ENCODE data around the gene MTA2.
"Not testable (repeated sequence)": the region's sequence is repeated elsewhere in the genome, so short reads cannot be mapped to it uniquely, and the experiment has no call there.

The MTA2 gene

DNA sequence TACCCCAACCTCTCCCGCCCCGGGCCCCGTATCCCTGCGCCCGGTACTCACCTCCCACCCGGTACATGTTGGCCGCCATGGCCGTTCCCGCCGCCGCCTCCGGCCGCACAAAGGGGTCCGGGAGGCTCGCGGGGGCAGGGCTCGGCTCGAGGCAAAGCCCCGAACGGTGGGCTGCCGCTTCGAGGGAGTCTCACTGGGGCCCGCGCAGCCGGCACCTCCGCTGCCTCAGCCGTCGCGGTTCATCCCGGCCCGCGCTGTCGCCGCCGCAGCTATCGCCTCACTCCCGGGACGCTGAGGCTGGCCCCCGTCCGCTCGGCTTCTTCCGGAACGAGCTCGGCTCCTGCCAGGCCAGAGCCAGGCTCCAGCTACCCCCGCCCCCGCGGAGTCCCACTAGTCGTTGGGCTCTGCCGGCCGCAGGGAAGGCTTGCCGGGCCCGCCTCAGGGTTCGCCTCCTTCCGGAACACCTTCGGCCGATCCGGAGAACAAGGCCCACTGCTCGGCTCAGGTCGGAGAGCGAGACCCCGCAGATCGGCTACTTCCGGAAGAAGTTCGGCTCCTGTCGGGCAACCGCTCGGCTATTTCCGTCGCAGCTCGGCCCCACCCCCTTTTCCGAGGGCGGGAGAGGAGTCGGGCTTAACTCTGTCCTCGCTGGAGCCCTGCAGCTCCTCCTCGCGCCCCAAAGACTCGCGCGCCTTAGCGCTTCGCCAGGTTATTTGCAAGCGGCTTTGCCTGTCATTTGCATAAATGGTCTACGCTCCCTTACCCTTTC is at the start of gene MTA2:
Gene MTA2, minus strand, starts transcription at position 494 of the 769 bp plus-strand sequence. Its CDS starts 415 bp downstream, at position 79.
- in situ Hi-C loops (cut with HindIII; ENCODE audit: low sequenced_read_pairs) = no loop called here

DNA sequence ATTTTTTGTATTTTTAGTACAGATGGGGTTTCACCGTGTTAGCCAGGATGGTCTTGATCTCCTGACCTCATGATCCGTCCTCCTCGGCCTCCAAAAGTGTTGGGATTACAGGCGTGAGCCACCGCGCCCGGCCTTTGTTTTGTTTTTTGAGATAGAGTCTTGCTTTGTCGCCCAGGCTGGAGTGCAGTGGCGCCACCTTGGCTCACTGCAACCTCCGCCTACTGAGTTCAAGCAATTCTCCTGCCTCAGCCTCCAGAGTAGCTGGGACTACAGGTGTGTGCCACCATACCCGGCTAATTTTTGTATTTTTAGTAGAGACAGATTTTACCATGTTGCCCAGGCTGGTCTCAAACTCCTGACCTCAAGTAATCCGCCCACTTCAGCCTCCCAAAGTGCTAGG is 48.6 kb upstream of the MTA2 start:
- in situ Hi-C loops (cut with HindIII; ENCODE audit: low sequenced_read_pairs) = not testable (repeated sequence)

DNA sequence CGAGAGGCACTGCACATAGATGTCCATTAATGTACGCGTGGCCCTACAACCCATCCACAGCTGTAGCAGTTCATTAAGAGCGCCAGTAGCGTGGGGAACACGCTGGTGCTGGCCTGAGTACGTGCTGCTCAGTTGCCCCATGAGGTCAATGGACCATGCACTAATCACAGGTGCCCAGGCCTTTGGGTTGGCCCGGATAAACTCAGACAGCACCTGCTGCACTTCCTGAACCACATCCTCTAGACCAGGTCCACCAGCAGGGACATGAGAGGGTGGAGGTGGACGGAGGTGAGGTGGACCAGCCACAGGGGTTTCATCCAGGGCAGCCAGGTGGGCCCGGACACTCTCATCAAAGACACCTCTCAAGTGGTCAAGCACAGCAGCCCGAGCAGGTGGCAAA is 47.8 kb upstream of the MTA2 start:
- in situ Hi-C loops (cut with HindIII; ENCODE audit: low sequenced_read_pairs) = no loop called here

DNA sequence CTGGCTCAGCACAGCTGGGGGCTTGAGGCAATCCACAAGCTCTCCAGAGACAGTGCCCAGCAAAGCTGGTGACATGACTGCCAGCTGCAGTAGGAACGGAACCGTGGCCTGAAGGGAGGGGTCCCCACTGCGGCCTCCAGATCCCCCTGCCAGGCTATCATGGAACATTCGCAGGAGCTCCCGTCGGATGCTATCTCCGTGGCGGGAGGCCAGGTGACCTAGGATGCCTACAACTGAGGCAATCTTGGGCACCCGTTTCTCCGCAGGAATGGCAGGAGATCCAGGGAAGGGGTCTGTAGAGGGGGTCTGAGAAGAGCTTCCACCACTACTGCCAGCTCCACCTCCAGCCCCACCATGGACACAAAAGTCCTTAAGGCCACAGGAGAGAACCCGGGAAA is 47.3 kb upstream of the MTA2 start:
- in situ Hi-C loops (cut with HindIII; ENCODE audit: low sequenced_read_pairs) = no loop called here

DNA sequence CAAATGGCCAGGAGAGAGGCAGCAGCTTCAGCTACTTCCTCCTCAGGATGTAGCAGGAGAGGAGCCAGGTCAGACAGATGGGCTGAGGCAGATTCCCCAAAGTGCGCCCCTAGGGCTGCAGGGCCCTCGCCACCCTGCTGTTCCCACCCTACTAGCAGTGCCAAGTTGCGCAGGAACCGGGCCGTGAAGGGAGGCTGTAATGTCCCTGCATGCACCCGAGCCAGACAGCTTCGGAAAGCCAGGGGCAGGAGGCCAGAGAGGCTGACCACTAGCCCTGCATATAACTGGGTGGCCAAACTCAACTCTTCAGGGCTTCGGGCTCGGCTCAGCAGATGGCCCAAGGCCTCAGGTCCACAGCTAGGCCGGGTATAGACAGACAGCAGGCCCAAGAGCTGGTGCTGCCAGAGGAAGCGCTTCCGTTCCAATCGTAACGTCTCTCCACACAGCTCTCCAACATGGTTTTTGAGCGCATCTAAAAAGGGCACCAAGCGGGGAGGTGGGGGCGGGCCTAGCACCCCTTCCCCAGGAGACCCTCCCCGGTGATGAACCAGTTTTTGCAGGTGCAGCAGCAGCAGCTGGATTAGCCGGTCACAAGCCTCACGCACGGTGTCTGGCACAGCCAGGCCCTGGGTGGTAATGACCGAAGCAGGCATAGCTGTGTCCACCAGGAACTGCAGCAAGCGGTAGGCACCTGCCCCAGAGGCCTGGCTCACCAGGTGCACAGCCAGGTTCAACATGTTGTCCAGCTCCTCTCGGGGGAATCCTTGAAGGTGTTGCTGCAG is 46.7 kb upstream of the MTA2 start:
- in situ Hi-C loops (cut with HindIII; ENCODE audit: low sequenced_read_pairs) = no loop called here

DNA sequence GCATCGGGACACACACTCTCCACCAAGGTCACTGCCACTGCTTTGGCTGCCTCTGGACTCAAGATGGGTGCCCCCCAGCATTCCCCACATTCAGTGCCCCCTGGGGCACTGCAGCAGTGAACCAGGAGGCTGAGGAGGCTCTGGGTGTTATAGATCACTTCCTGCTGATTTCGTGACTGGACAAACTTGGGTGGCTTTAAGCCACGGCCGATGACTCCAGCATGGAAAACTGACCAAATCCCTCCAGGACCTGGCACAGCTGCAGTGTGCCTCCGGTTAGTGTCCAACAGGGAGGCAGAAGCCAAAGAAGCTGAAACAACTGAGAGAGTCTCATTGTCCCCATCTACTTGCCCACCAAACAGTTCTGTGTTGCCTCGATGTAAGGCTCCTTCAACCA is 45.9 kb upstream of the MTA2 start:
- in situ Hi-C loops (cut with HindIII; ENCODE audit: low sequenced_read_pairs) = no loop called here

DNA sequence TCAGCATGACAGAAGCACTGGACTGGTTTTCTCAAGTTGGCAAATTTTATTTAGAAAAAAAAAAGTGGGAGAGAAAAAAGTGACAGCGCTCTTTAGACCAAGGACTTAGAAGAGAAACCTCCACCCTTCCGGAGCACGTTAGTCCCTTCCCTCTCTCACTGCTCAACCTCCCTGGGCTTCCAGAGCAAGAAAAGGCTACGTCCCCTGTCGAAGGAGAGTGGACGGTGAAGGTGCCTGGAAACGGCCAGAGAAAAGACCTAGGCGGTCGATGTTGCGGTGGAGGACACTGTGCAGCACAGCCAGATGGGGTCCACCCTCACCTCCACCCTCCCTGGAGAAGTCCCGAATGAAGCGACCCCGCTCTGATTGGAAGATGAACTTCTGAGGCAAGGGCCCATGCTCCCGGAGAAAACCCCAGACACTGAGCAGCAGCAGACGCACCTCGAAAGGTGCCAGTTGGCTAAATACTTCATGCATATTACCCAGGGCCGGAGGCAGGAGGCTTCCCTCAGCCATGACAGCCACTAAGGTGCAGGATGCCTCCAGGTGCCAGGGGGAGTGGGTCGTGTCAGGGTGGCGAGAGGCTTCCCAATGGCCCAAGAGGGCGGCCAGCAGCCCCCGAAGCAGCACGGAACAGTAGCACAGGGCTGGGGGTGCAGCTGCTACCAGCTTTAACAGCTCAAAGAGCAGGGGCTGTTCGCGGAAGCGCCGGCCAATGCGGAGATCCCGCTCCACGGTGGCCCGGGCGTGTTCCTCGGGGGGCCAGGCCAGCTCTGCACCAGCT is 45.4 kb upstream of the MTA2 start:
- in situ Hi-C loops (cut with HindIII; ENCODE audit: low sequenced_read_pairs) = no loop called here

DNA sequence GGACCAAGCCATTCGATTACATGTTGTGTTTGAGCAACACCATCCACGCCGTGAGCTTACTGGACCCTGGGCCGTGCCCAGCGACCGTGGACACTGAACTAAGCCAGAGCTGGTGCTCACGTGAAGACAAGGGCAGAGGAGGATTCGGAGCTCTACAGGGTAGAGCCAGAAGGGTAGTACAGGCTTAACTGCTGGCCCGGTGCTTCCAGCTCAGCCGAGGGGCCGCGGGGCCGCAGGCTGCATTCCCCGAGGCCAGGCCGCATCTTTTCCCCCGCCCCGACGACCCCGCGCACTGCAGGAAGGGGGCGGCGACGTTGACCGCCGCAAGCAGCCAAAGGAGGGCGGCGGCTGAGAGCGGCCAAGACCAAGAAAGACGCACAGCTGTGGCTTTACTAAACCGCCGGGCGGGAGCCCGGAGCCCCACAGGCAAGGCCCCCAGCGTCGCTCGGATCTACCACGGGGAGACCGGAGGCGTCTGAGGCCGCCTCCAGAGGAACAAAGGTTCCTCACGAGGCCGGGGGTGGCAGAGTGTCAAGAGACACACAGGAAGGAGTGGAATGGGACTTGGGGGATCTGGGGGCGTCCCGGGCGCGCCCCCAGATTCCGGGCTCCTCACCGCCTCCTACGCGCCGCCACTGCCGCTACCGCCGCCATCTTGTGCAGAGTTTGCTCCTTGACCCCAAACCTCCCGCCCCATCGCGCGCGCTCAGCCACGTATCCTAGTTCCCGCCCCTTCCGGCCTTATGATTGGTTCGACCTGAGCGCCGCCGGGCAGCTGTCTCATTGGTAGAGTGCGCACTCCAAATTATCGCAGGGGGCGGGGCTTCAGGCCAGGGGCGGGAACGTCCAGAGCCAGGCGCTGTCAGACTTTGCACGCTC is 44.5 kb upstream of the MTA2 start, which contains the start of gene GANAB:
Gene GANAB, minus strand, starts transcription at position 668 of the 879 bp plus-strand sequence. Its CDS starts 14 bp downstream, at position 654.
- in situ Hi-C loops (cut with HindIII; ENCODE audit: low sequenced_read_pairs) = no loop called here

DNA sequence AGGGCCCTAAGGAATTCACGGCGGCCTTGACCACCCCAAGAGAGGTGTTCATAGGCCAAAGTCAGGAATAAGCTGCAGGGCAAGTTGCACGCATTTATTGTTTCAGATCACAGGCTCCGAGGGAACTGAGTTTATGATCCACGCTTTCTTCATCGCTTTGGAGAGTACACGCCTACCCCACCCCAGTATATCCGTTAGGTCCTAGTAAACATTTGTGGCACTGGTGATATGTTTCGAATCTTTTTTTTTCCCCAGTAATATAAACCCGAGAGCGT is 43.9 kb upstream of the MTA2 start:
- in situ Hi-C loops (cut with HindIII; ENCODE audit: low sequenced_read_pairs) = no loop called here

DNA sequence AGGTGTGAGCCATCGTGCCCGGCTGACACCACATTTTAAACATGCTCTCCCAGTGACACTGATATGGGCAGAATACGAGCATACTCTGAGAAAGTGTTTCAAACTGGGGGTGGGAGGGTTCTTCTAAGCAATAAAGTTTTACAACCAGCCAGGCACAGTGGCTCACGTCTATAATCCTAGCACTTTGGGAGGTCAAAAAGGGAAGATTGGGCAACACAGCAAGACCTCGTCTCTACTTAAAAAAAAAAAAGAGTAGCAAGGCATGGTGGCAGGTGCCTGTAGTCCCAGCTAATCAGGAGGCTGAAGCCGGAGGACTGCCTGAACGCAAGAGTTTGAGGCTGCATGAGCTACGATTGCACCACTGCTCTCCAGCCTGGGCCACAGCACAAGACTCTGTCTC is 42.6 kb upstream of the MTA2 start:
- in situ Hi-C loops (cut with HindIII; ENCODE audit: low sequenced_read_pairs) = no loop called here

DNA sequence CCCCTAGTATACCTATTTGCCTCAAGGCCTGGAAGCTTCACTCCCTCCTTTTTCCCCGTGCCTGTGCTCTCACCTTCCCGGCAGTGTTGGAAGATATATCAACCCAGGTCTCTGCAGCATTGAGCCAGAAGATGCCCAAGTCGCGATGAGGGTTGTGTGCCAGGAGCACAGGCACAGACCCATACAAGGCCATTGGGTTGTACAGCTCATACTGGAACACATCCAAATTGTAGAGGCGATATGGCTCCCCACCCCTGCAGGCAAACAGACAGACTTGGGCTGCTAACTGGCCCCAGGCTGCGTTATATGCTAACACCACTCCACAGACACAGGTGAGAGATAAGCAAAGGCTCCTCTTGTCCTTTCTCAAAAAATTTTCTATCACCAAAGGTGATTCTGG is 30.8 kb upstream of the MTA2 start:
- in situ Hi-C loops (cut with HindIII; ENCODE audit: low sequenced_read_pairs) = loop anchor here (10.0 kb wide), 3 partner anchors 48 to 208 kb away; no protein-coding TSS in a partner anchor

DNA sequence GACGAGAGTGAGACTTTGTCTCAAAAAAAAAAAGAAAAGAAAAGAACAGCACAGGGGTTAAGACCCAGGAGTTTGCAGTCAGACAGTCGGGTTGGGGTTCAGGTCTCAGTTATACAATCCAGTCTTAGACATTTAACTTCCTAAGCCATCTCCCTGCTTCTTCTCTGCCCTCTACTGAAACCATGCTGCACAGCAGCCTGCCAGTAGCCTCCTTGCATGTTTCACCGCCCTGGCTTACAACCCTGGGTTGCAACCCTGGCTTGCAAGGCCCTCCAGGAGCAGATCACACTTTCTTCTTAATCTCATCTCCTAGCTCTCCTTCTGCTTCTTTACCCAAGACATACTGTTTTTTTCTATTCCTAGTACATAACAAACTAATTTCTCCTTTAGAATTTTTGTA is 26.0 kb upstream of the MTA2 start:
- in situ Hi-C loops (cut with HindIII; ENCODE audit: low sequenced_read_pairs) = no loop called here

DNA sequence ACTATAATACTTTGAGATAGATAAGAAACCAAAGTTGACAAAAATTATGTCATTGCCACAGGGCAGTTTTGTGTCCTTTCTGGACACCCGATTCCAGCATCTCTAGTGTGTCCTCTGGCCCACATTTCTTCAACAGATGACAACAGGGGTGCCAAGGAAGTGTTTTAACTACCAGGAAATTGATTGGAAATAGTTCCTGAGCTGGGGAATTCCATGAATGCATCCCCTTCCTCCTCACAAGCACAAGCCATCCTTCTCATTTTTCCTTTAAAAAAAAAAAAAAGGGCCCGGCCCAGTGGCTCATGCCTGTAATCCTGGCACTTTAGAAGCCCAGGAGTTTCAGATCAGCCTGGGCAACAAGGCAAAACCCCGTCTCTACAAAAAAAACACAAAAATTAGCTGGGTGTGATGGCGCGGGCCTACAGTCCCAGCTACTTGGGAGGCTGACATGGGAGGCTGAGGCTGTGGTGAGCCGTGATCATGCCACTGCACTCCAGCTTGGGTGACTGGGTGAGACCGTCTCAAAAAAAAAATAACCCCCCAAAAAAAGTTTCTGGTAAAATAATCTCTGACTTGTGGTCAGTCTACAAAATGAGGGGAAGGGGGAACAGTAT is 20.9 kb upstream of the MTA2 start:
- in situ Hi-C loops (cut with HindIII; ENCODE audit: low sequenced_read_pairs) = no loop called here

DNA sequence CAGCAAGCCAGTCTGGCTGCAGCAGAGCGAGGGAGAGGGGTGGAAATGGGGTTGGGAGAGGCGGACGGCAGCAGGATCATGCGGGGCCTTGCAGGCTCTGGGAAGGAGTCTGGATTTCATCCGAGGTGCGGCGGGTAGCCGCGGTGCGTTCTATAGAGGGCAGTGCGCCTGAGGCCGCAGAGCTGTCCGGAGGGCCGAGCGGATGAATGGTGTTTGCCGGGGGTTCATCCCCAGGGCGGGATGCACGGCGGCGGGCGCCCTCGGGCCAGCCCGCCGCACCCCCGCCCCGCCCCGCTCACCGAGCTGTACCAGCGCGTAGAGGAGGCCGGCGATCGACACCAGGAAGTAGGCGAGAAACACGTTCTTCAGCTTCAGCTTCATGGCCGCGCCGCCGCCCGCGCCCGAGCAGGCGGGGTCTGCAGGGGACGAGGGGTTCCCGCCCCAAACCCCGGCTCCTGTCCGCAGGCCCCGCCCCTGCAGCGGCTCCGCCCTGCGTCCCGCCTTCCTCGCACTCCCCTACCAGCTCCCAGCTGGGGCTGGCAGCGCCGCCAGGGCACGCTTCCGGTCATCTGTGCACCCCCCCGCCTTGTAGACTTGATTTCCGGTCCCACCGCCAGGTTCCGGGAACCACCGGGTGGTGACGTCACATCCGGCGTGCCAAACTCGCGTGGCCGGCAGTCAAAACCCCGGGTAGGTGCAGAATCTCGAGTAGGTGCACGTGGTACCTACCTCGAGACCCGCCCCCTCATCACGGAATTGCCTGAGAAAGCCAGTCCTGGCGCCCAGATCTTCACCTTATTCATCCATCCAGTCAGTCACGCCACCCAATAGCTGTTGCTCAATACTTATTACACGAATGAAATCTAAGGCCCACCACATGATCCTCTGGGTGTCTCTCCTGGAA is 20.2 kb upstream of the MTA2 start, which contains the start of gene B3GAT3:
Gene B3GAT3, minus strand, starts transcription at position 420 of the 904 bp plus-strand sequence. Its CDS starts 39 bp downstream, at position 381.
- in situ Hi-C loops (cut with HindIII; ENCODE audit: low sequenced_read_pairs) = no loop called here

DNA sequence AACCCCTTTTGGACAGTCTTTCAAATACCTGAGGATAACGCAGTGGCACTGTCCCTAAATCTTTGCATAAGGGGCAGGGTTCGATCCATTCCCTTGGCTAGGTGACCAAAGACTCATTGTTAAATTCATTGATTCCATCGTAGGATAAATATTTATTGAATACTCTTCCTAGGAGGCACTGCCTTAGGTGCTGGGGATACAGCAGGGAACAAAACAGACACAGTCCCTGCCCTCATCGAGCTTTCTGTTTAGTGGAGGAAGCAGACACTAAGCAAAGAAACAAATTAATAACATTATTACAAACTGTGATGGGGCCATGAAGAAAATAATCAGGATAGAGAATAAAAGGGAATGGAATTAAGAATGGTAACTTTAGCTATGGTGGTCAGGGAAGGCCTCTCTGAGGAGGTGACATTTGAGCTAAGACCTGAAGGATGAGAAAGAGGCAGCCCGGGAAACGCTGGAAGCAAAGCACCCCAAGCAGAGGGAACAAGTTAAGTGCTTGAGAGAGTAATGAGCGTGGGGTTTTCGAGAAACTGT is 19.4 kb upstream of the MTA2 start:
- in situ Hi-C loops (cut with HindIII; ENCODE audit: low sequenced_read_pairs) = no loop called here

DNA sequence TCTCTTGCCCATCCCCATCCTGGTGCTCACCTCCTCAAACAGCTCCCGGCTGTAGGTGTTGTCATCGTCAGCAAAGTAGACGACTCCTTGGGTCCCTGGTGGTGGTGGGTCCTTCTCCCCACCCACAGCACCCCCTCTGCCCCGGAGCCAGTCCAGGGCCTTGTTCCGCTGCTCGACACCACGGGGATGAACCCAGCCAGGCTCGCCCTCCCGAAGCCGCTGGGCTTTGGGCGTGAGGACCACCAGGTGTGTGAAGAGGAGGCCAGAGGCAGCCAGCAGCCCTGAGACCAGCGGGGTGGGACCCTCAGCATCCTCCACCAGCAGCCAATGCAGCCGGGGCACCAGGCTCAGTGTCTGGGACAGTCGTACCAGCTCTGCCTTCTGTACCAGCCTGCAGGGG is 15.3 kb upstream of the MTA2 start:
- in situ Hi-C loops (cut with HindIII; ENCODE audit: low sequenced_read_pairs) = not testable (repeated sequence)

DNA sequence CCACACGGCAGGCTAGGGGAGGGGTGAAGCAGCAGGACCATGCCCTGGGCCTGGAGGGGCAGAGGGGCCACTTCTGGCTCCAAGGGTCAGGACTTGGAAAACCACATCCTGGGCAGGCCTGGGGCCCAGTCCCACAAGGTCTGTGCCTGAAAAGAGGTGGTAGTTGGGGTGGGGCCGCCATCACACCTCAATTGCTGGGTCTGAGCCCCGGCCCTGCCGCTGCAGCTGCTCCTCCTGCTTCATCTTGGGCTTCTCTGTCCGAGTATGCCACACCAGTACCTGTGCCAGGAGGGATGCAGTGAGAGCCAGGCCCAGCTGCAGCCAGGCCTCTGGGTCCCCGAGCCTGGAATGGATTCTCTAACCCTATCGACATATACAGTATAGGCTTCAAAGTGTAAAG is 13.9 kb upstream of the MTA2 start:
- in situ Hi-C loops (cut with HindIII; ENCODE audit: low sequenced_read_pairs) = no loop called here

DNA sequence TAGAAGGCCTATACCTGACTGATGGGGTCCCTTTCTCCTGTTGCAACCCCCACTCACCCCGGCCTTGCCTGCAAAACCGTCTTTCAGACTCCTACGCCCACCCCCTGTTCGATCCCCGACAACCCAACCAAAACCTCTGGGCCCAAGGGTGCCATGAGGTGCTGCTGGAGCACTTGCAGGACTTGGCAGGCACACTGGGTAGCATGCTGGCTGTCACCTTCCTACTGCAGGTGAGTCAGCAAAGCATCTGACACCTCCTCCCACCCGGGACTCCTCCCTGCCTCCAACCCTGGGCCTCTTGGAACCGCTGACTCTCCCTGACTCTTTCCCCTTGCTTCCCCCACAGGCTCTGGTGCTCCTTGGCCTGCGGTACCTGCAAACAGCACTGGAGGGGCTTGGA is 12.6 kb upstream of the MTA2 start:
- in situ Hi-C loops (cut with HindIII; ENCODE audit: low sequenced_read_pairs) = no loop called here

DNA sequence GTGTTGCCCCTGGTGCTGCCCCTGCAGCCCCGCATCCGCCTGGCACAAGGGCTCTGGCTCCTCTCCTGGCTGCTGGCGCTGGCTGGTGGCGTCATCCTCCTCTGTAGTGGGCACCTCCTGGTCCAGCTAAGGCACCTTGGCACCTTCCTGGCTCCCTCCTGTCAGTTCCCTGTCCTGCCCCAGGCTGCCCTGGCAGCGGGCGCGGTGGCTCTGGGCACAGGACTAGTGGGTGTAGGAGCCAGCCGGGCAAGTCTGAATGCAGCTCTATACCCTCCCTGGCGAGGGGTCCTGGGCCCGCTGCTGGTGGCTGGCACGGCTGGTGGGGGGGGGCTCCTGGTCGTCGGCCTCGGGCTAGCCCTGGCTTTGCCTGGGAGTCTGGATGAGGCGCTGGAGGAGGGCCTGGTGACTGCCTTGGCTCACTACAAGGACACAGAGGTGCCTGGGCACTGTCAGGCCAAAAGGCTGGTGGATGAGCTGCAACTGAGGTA is 11.7 kb upstream of the MTA2 start:
- in situ Hi-C loops (cut with HindIII; ENCODE audit: low sequenced_read_pairs) = no loop called here
